Kidney capillary endothelial cell (primary cell): ENCODE data around the gene ADAMTSL3.
"Not testable (repeated sequence)": the region's sequence is repeated elsewhere in the genome, so short reads cannot be mapped to it uniquely, and the experiment has no call there.

Source experiments
- DNase-seq: peaks from one replicate; pipeline ENCODE4 v3.0.0-alpha.2; 2018; ENCODE audit warnings: low spot score

Gene ADAMTSL3

DNA sequence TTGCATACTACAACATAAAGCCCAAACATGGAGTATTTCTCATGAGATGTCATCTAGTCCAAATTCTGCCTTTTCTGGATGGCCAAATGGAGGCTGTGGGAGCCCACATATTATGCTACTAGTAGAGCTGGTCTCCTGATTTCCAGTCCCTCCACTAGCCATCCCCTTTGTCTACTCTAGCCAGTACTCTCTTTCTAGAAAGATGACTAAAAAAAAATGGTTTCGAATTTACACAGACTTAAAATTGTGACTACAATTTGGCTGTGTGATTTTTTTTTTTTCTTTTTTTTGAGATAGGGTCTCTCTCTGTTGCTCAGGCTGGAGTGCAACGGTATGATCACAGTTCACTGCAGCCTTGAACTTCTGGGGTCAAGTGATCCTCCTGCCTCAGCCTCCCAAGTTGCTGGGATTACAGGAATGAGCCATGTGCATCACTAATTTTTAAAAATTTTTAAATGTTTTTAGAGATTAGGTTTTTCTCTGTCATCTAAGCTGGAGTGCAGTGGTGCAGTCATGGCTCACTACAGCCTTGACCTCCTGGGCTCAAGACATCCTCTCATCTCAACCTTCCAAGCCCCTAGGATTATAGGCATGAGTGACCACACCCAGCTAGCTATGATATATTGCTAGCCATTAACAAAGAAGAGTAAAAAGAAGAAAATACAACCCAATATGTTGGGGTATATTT is 273.9 kb downstream of the ADAMTSL3 start:
- no peak for DNase-seq

DNA sequence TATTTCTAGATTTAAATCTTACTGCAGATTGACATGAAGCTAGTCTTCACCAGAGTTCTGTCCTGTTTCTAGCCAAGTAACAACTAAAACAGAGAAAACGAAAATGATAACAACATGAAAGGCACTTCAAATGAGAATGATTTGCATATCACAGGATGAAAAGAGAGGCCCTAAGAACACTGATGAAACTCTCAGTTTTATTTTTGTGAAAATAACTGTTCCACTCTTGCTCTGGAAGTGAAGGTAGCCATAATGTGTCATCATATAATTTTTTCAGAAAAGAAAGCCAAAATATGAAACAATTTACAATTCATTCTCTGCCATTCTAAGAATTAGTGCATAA is 274.4 kb downstream of the ADAMTSL3 start:
- no peak for DNase-seq

- no peak for DNase-seq
Measured at GRCh38 chr15:83928878-83929418, 275.0 kb downstream of the ADAMTSL3 start.

DNA sequence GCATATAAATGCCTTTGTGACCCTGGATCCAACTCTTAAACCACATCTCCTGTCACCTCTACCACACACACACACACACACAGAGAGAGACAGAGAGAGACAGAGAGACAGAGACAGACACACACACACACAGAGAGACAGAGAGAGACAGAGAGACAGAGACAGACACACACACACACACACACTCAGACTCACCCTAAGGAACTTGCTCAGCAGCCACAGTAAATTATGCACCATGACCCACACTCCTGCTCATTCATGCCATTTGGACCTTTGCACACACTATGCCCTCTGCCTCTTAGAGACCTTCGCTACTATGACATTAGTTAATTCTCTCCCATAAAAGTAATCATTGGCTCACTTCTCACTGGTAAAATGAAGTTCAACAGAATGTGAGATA is 275.7 kb downstream of the ADAMTSL3 start:
- DNase-seq, result no peak

DNA sequence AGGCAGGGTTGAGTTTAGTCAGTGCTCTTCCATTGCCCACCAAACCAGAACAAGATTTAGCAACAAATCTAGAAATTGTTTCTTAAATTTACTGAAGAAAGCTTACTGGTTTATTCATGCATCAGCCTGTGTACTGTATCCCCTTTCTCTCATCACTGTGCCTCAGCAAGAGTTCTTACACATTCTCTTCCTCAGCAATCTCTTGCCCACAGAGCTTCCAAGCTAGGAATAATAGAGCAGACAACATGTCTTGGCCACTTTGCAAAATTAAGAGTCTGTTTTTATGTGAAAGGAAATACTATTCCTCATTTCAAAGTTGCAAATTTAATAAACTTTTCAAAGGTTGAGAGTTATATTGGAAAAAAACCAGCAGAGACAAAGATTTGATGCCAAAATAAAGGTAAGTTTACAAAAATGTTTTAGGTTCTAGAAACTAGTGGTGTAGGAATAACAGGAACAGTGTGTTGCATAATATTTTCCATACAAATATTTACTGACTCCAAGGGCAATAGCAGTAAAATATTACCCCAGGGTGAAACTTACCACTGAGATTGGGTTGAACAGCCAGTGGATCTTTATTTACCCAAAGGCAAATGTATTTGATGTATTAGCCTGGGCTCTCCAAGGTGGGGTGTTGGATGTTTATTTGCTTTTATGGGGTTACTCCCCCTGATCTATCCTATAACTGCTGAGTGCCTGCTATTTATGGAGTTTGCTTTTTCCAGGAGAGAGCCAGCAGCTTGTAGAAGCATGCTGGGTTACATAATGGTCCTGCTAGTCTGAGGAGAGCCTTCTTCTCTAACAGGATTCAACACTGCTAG is 276.7 kb downstream of the ADAMTSL3 start:
- DNase-seq, result no peak

DNA sequence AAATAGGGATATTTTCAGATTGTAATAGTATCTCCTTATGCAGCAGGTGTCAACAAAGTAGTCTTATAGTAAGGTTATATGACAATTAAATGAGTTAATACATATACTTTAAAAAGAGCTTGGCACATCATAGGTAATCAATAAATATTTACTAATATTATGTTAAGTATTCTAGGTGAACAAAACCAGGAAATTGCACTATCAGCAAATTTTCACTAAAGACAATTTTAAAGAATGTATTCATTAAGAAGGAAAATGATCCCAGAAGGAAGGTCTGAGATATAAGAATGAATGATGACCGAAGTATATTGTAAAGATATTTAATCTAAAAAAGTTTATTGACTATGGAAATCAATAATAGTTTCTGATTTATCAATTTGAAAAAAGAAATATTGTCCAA is 281.9 kb downstream of the ADAMTSL3 start:
- DNase-seq, result no peak

DNA sequence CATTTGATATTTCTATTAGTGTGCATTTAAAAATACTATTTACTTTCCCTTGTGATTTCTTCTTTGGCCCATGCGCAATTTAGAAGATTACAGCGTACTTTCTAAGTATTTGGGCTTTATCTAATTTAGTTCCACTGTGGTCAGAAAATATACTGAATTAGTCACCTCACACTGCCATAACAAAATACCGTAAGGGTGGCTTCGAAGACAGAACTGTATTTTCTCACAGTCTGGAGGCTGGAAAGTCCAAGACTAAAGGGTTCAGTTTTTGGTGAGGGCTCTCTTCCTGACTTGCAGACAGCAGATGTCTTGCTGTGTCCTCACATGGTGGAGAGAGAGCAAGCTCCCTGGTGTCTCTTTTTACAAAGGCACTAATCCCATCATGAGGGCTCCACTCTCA is 286.2 kb downstream of the ADAMTSL3 start:
- DNase-seq, result no peak

- DNase-seq, result no peak
Measured at GRCh38 chr15:83943043-83943442, 289.1 kb downstream of the ADAMTSL3 start.

- DNase-seq, result no peak
Measured at GRCh38 chr15:83943849-83944404, 290.0 kb downstream of the ADAMTSL3 start.

DNA sequence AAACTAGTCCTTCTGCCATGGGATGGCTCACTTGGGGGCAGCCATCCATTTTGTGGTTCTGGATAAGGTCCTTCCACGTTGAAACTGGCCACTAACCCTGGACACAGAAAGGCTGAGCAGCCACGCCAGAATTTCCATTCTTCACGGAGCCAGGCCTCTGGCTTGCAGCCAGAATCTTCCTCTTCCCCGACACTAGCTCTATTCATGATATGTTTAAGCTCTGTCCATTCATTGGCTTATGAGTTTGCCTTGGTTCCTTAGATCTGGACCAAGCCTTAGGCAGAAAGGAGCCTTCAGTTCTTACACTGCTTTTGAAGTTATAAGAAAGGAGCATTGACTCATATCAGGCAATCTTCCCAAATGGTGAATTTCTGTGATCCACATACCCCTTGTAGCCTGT is 293.2 kb downstream of the ADAMTSL3 start:
- no peak for DNase-seq

DNA sequence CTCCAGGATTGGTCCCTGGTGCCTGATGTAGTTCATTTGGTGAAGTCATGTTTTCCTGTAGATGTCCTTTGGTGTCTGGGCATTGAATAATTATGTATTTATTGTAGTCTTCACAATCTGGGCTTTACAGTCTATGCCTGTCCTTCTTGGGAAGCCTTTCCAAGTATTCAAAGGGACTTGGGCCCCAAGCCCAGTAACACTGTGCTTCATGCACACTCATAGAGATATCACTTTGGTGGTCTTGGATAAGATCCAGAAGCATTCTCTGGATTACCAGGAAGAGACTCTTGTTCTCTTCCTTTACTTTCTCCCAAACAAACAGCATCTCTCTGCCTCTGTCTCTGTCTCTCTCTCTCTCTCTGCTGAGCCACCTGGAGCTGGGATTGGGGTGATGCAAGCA is 300.6 kb downstream of the ADAMTSL3 start:
- no peak for DNase-seq

GRCh38 chr15:83955806-83956265 is 301.9 kb downstream of the ADAMTSL3 start:
- no peak for DNase-seq

- no peak for DNase-seq
Measured at GRCh38 chr15:83956887-83957286, 303.0 kb downstream of the ADAMTSL3 start.

GRCh38 chr15:83959477-83959876 is 305.6 kb downstream of the ADAMTSL3 start:
- DNase-seq, result no peak

- no peak for DNase-seq
Measured at GRCh38 chr15:83960192-83960829, 306.4 kb downstream of the ADAMTSL3 start.

DNA sequence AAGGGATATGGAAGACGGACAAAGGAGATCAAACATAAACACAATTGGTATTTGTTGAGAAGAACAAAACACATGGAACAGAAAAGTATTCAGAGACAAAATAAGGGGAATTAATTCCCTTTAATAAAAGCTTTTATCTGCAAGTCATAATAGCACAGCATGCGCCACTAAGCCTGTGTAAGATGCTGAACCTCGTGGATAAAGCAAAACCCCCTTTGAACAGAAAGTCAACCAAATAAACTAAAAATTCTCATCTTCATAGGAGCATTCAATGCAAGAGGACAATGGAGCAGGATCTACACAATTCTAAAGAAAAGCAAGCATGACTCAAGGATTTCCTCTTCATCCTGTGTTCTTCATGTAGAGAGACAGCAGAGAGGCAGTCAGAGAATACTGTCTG is 307.4 kb downstream of the ADAMTSL3 start:
- no peak for DNase-seq

DNA sequence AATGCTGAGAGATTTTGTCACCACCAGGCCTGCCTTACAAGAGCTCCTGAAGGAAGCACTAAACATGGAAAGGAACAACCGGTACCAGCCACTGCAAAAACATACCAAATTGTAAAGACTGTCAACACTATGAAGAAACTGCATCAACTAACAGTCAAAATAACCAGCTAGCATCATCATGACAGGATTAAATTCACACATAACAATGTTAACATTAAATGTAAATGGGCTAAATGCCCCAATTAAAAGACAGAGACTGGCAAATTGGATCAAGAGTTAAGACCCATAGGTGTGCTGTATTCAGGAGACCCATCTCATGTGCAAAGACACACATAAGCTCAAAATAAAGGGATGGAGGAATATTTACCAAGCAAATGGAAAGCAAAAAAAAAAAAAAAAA is 311.0 kb downstream of the ADAMTSL3 start:
- DNase-seq, result not testable (repeated sequence)

DNA sequence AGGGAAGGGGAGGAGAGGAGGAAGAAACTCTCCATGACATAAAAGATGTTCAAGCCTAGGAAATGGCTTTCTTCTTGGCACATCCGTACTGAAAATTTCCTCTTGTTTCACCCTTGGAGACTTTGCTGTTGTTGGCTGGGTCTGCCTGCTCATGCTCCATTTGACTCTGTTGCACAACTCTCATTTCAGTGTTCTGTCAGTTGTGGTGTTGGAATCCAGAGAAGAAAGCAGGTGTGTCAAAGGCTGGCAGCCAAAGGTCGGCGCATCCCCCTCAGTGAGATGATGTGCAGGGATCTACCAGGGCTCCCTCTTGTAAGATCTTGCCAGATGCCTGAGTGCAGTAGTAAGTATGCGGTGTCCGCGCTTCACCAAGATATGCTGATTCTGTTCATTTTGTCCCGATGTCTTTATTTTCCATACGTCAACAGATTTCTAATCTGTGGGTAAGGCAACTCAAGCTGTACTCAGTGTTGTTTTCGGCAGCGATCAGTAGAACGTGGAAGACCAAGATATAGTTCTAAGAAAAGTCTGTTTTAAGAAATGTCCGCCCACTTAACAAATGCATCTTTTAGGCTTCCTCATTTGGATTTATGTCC is 316.5 kb downstream of the ADAMTSL3 start:
- no peak for DNase-seq

- no peak for DNase-seq
Measured at GRCh38 chr15:83971992-83972391, 318.1 kb downstream of the ADAMTSL3 start.

- peak; percentile 9 for DNase-seq
Measured at GRCh38 chr15:83973816-83974215, 319.9 kb downstream of the ADAMTSL3 start.

DNA sequence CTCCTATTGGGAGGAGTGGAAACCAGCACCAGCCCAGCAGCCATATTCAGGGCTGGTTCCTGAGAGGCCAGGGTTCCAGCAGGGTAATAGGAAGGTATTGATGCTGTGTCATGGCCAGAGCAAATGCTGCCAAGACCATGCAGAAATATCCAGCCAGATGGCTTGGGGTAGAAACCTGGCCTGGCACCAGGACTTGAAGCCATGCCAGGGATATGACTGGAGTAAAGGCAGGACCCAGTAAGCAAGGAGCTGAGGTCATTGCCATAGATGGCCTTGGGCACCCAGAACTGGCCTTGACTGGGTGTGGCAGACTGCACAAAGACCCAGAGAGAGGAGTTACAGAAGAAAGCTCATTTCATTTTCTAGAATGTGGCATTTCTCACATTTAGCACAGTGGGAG is 324.1 kb downstream of the ADAMTSL3 start:
- no peak for DNase-seq

- no peak for DNase-seq
Measured at GRCh38 chr15:83978588-83978987, 324.7 kb downstream of the ADAMTSL3 start.
